Fibroblast of the conjunctiva (primary cell): ENCODE data around the gene SPEG.

Experiments used
- DNase-seq: peaks from one replicate; pipeline ENCODE4 v3.0.0-alpha.2; 2010; ENCODE audit warnings: low read depth

The SPEG gene

GRCh38 chr2:219480004-219480403 lies 45.4 kb downstream of the SPEG start:
- DNase-seq = no peak

GRCh38 chr2:219482674-219483405 lies 48.2 kb downstream of the SPEG start:
- no peak for DNase-seq

- DNase-seq = no peak
Measured at GRCh38 chr2:219483451-219484342, 49.1 kb downstream of the SPEG start.

GRCh38 chr2:219484343-219485200 lies 49.9 kb downstream of the SPEG start:
- DNase-seq = no peak

GRCh38 chr2:219485201-219485580 lies 50.5 kb downstream of the SPEG start:
- no peak for DNase-seq

GRCh38 chr2:219486380-219486959 lies 51.8 kb downstream of the SPEG start:
- no peak for DNase-seq

GRCh38 chr2:219488149-219488843 lies 53.7 kb downstream of the SPEG start:
- DNase-seq = no peak

- DNase-seq = no peak
Measured at GRCh38 chr2:219488844-219489194, 54.2 kb downstream of the SPEG start.

GRCh38 chr2:219489315-219489714 lies 54.7 kb downstream of the SPEG start:
- DNase-seq = no peak

- no peak for DNase-seq
Measured at GRCh38 chr2:219490186-219490585, 55.5 kb downstream of the SPEG start.

GRCh38 chr2:219490600-219491130 lies 56.0 kb downstream of the SPEG start:
- no peak for DNase-seq

- no peak for DNase-seq
Measured at GRCh38 chr2:219491278-219491963, 56.8 kb downstream of the SPEG start.

- no peak for DNase-seq
Measured at GRCh38 chr2:219492575-219492974, 57.9 kb downstream of the SPEG start.

- DNase-seq = no peak
Measured at GRCh38 chr2:219493086-219493485, 58.4 kb downstream of the SPEG start.

- DNase-seq = no peak
Measured at GRCh38 chr2:219494952-219495530, 60.4 kb downstream of the SPEG start.

- DNase-seq = peak; percentile 65
Measured at GRCh38 chr2:219495531-219496122, 61.0 kb downstream of the SPEG start.

- no peak for DNase-seq
Measured at GRCh38 chr2:219496247-219496824, 61.7 kb downstream of the SPEG start.

GRCh38 chr2:219496825-219497494 lies 62.3 kb downstream of the SPEG start:
- no peak for DNase-seq
